Peyer's patch (tissue), 4 donors: ENCODE results near the gene OXCT1. TPM values are rescaled to one million over a fixed set of nuclear protein-coding genes. Genes with fewer than 3 reads are reported as not detected.
"Not testable (repeated sequence)": the region's sequence is repeated elsewhere in the genome, so short reads cannot be mapped to it uniquely, and the experiment has no call there.

Experiments
- DNase-seq, 3 donors: peaks; one replicate each; pipeline ENCODE4 v3.0.0-alpha.2; 2017 to 2019
- H3K27ac ChIP-seq, 4 donors: fragments of 200-600 bp; sonication (generic); one replicate each; pipeline ENCODE4 v1.5.1; 2016 to 2019
- H3K27me3 ChIP-seq, 2 donors: fragments of 200-600 bp; sonication (generic); one replicate each; pipeline ENCODE4 v1.5.1; 2019
- H3K36me3 ChIP-seq, 3 donors: fragments of 200-600 bp; sonication (generic); one replicate each; pipeline ENCODE4 v1.5.1; 2016 to 2019
- H3K4me1 ChIP-seq, 4 donors: fragments of 200-600 bp; sonication (generic); one replicate each; pipeline ENCODE4 v1.5.1; 2016 to 2019
- H3K4me3 ChIP-seq, 4 donors: fragments of 200-600 bp; sonication (generic); 1 replicate in 3 of 4; 2 replicates in 1 of 4; pipeline ENCODE4 v1.5.1; 2016 to 2019; ENCODE audit warnings: mild to moderate bottlenecking in 1 of 4
- H3K9me3 ChIP-seq, 4 donors: fragments of 200-600 bp; sonication (generic); one replicate each; pipeline ENCODE4 v1.5.1; 2016 to 2019; ENCODE audit warnings: mild to moderate bottlenecking in 1 of 4
- POLR2A ChIP-seq, 2 donors: fragments of 450-650 bp; IDR thresholded peaks; one replicate each; pipeline ENCODE4 v1.5.1; 2017; ENCODE audit warnings: antibody characterized with exemption in 2 of 2, mild to moderate bottlenecking in 2 of 2, moderate library complexity in 2 of 2
- total RNA-seq, 4 donors: library from RNA; depleted of rRNA; stranded (reverse); fragments of >200 nt; gene quantifications; one replicate each; pipeline ENCODE4 v1.1.0, GENCODE V29; 2016
- TF ChIP-seq, protein P1 (sequence below), 6 experiments: fragments of 450-650 bp in 4 of 6; fragments of 200-600 bp in 2 of 6; sonication (generic) in 1 of 6; IDR thresholded peaks; one replicate each; pipeline ENCODE4 v1.5.1; 2017 to 2019; ENCODE audit warnings: antibody characterized with exemption in 6 of 6, mild to moderate bottlenecking in 3 of 6, moderate library complexity in 1 of 6

OXCT1 gene
- total RNA-seq, 4 donors from 2014 or later: 6.0 to 19.8 (median 10.0) TPM

DNA sequence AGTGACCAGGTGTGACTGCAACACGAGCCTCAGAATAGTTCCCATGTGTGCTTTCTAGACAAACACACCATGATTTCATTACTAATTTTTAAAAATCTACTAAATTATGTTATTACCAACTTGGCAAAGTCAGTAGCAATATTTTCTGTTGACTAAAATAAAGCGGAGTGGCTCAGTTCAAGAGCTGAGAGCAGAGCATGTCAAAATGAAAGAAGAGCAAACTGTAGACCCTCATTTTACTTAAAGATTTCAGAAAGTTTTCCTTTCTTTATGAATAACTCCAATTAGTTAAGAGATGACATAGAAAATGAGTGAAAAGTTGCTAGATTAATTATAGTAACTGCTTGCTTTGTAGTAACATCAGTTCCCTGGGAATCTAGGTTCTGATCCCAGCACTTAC lies 17.9 kb downstream of the OXCT1 start:
- DNase-seq: no peak
- Histone ChIP-seq H3K4me1 (no peaks in the 10 kb centered on the region), H3K27ac (no peak overlapping the region), H3K27me3 (no peaks in the 10 kb centered on the region), H3K4me3 (no peak overlapping the region), H3K9me3 (no peaks in the 10 kb centered on the region), H3K36me3 (peaks cover 0 to 47% (median 0%) of the 10 kb centered on the region in 3 donors)
- TF ChIP-seq, protein P1, sequence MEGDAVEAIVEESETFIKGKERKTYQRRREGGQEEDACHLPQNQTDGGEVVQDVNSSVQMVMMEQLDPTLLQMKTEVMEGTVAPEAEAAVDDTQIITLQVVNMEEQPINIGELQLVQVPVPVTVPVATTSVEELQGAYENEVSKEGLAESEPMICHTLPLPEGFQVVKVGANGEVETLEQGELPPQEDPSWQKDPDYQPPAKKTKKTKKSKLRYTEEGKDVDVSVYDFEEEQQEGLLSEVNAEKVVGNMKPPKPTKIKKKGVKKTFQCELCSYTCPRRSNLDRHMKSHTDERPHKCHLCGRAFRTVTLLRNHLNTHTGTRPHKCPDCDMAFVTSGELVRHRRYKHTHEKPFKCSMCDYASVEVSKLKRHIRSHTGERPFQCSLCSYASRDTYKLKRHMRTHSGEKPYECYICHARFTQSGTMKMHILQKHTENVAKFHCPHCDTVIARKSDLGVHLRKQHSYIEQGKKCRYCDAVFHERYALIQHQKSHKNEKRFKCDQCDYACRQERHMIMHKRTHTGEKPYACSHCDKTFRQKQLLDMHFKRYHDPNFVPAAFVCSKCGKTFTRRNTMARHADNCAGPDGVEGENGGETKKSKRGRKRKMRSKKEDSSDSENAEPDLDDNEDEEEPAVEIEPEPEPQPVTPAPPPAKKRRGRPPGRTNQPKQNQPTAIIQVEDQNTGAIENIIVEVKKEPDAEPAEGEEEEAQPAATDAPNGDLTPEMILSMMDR (IDR thresholded peaks at IDR 0.05): no peak
- no peak for TF ChIP-seq POLR2A (IDR thresholded peaks at IDR 0.05)

DNA sequence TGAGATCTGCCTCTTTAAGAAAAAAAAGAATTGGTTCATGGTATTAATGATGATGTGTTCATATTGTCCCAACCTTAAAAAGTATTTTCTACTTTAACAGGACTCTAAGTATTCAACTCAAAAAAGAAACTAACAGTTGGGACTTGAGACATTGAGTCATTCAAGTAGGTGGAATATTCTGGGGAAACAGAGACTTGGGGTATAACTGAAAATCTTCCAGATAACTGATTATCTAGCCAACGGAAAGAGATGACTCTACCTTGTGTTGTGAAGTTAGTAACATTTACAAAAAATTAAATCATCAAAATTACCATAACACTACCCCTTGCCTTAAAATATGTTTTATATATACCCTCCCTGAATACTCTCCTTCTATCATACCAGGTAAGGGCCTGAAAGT lies 19.1 kb downstream of the OXCT1 start:
- no peaks in the 10 kb centered on the region for H3K9me3 ChIP-seq
- TF ChIP-seq, protein P1 (IDR thresholded peaks at IDR 0.05): no peak
- TF ChIP-seq POLR2A (IDR thresholded peaks at IDR 0.05): no peak
- H3K4me3 ChIP-seq: no peak overlapping the region
- H3K27me3 ChIP-seq: no peaks in the 10 kb centered on the region
- peaks cover 0 to 47% (median 0%) of the 10 kb centered on the region in 3 donors for H3K36me3 ChIP-seq
- H3K27ac ChIP-seq: no peak overlapping the region
- no peak for DNase-seq
- no peaks in the 10 kb centered on the region for H3K4me1 ChIP-seq

DNA sequence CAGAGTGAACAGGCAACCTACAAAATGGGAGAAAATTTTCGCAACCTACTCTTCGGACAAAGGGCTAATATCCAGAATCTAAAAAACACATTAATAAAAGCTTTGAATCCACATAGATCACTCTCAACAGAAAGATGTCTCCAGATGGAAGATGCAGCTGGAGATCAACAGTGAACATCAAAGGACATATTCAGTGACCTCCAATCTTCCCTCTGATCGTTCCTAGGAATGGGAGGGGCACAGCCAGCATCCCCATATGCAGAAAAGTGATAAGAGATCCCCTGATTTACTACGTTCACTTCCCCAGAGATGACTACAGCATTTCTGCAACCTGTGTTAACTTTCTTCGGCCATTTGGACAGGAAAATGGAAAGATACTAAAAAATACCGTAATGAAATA lies 21.2 kb downstream of the OXCT1 start:
- Histone ChIP-seq H3K4me3 (no peak overlapping the region), H3K4me1 (no peaks in the 10 kb centered on the region), H3K9me3 (no peaks in the 10 kb centered on the region), H3K36me3 (peaks cover 0 to 39% (median 0%) of the 10 kb centered on the region in 3 donors), H3K27ac (no peak overlapping the region), H3K27me3 (no peaks in the 10 kb centered on the region)
- TF ChIP-seq, protein P1 (IDR thresholded peaks at IDR 0.05): no peak
- TF ChIP-seq POLR2A (IDR thresholded peaks at IDR 0.05): no peak
- no peak for DNase-seq

DNA sequence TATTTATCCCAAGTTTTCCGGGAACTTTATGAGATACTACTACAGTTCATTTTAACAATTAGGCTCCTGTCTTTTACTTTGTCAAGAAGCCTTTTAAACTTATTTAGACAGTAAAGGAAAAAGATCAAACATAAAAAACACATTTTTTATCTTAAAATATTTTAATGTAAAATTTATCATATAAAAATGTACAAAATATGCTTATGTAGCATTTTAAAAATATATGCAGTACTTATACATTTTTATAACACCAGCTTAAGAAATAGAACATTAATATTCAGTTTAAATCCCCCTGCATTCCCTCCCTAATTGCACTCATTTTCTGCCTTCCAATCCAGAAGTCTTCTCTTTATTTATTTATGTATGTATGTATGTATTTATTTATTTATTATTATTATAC lies 24.5 kb downstream of the OXCT1 start:
- H3K4me3 ChIP-seq, H3K27ac ChIP-seq, H3K27me3 ChIP-seq, H3K9me3 ChIP-seq, H3K4me1 ChIP-seq, DNase-seq: not testable (repeated sequence)
- peaks cover 0 to 15% (median 0%) of the 10 kb centered on the region in 3 donors for H3K36me3 ChIP-seq

DNA sequence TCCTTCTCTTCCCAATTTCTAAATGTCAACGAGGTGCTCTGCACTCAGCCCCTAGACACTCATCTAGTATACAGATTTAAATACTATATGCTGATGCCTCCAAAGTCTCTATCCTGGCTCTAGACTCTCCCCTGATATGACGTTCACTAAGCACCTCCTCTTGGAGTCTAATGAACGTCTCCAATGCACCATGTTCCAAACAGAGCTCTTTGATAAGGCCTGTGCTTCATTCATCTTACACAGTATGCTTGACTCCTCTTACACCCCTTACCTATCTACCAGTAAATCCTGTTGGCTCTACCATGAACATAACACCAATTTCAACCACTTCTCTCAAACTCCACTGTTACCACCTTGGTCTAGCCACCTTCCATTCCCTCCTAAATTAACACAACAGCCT lies 25.7 kb downstream of the OXCT1 start:
- H3K27me3 ChIP-seq: no peaks in the 10 kb centered on the region
- no peak overlapping the region for H3K4me3 ChIP-seq
- TF ChIP-seq POLR2A (IDR thresholded peaks at IDR 0.05): no peak
- TF ChIP-seq, protein P1 (IDR thresholded peaks at IDR 0.05): no peak
- H3K36me3 ChIP-seq: peaks cover 0 to 7% (median 0%) of the 10 kb centered on the region in 3 donors
- H3K9me3 ChIP-seq: no peaks in the 10 kb centered on the region
- H3K4me1 ChIP-seq: no peaks in the 10 kb centered on the region
- no peak for DNase-seq
- H3K27ac ChIP-seq: no peak overlapping the region

DNA sequence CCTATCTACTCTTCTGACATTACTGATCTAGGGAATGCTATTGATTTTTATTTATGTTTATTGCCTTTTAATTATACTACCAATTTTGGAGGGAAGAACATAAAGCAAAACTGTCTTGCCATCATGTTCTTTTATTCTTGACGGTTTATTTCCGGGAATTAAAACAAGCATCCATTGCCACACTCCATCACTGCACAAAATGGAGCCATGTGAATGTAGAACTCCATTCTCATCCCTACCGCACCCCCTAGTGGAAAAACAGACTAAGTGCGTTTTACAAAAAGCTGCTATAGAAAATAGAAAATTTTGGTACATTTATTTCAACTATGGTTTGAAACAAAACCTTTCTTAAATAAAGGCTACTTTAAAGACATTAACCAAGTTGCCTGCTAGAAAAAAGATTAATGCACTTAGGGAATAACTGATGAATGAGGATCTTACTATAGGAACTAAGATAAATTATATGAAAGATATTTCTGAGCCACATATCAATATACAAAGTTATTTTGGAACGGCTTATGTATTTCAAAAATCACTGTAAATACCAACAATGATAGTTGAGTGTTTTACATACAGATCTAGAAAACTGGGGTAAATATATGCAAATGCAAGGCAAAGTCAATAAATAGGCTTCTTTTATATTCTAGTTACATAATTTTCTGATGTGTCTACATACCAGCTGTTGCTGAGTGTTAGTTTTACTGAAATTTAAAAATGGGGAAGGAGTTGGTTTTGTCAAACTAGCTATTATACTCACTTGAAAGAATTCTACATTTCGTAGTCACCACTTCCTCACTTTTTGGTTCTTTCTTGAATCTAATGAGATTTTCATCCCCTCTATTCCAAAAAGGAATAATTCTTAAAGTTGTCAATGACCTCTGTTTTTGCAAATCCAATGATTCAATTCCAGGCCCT lies 26.5 kb downstream of the OXCT1 start:
- TF ChIP-seq, protein P1 (IDR thresholded peaks at IDR 0.05): peak; percentile 30 to 85 (median 78)
- TF ChIP-seq POLR2A (IDR thresholded peaks at IDR 0.05): no peak
- DNase-seq: peak in 1 of 3 donors; percentile 54
- Histone ChIP-seq H3K36me3 (peaks cover 0 to 2% (median 0%) of the 10 kb centered on the region in 3 donors), H3K4me1 (no peaks in the 10 kb centered on the region), H3K4me3 (no peak overlapping the region), H3K27me3 (no peaks in the 10 kb centered on the region), H3K27ac (no peak overlapping the region), H3K9me3 (no peaks in the 10 kb centered on the region)
